Left cardiac atrium (tissue), 4 donors: ENCODE data around the gene HFE. TPM values are rescaled to one million over a fixed set of nuclear protein-coding genes. Genes with fewer than 3 reads are reported as not detected.
"Not testable (repeated sequence)": the region's sequence is repeated elsewhere in the genome, so short reads cannot be mapped to it uniquely, and the experiment has no call there.

Source experiments
- ATAC-seq, 2 donors: fragments of 200-7000 bp; cut with Tn5 transposase; one replicate each; pipeline ENCODE4 v1.9.1; 2020; ENCODE audit warnings: mild to moderate bottlenecking in 2 of 2, moderate library complexity in 2 of 2
- DNase-seq: peaks from one replicate; pipeline ENCODE4 v3.0.0-alpha.2; 2020
- intact Hi-C, 2 donors: fragments of 100-400 bp; cut with DNase I; formaldehyde crosslinking; loops; one replicate each; pipeline versions ENCODE4 v1.14.1 to v1.15.1; 2022 to 2023
- long read RNA-seq: library from polyadenylated mRNA; unstranded; transcript quantifications from one replicate; pipeline ENCODE4 v2.0.0, GENCODE V29; 2021
- total RNA-seq, 2 donors: library from RNA; stranded (reverse); fragmentation: NEBNext Ultra II Directional; extraction: Animal tissue kit (Norgen Biotek cat#: 25700); gene quantifications; one replicate each; pipeline ENCODE4 v1.2.1, GENCODE V29; 2021
- donor health status: DM: no; HTN: yes; CAD: no.
- donor health status: DM: no; HTN: yes; CAD: no; lungs with severe emphysema.
- donor health status: DM: yes; HTN: yes; CAD: no.
- donor health status: Dilated cardiomyopathy.

Gene HFE
- total RNA-seq, result 1 to 10 TPM; 6.0 to 8.8 TPM
- long read RNA-seq, partial matches to known transcripts, result 0 of 1 reads
- long read RNA-seq, other reads (novel, unspliced or antisense), result 0 of 1 reads

DNA sequence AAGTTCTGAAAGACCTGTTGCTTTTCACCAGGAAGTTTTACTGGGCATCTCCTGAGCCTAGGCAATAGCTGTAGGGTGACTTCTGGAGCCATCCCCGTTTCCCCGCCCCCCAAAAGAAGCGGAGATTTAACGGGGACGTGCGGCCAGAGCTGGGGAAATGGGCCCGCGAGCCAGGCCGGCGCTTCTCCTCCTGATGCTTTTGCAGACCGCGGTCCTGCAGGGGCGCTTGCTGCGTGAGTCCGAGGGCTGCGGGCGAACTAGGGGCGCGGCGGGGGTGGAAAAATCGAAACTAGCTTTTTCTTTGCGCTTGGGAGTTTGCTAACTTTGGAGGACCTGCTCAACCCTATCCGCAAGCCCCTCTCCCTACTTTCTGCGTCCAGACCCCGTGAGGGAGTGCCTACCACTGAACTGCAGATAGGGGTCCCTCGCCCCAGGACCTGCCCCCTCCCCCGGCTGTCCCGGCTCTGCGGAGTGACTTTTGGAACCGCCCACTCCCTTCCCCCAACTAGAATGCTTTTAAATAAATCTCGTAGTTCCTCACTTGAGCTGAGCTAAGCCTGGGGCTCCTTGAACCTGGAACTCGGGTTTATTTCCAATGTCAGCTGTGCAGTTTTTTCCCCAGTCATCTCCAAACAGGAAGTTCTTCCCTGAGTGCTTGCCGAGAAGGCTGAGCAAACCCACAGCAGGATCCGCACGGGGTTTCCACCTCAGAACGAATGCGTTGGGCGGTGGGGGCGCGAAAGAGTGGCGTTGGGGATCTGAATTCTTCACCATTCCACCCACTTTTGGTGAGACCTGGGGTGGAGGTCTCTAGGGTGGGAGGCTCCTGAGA lies at the start of gene HFE:
HFE (plus strand) TSS at position 146 of the 832 bp plus-strand sequence; CDS start at position 158, 12 bp downstream.
- DNase-seq (peak; percentile 71), ATAC-seq (peak; percentile 79 to 83)
- intact Hi-C loops, result no loop called here

GRCh38 chr6:26041946-26042345 lies 45.3 kb upstream of the HFE start:
- intact Hi-C loops, result no loop called here
- ATAC-seq (no peak), DNase-seq (no peak)

- ATAC-seq (peak; percentile 88 to 94), DNase-seq (peak; percentile 53)
- intact Hi-C loops, result loop anchor here in 1 of 2 donors (2.0 kb wide), 1 partner anchor 17 kb away; a partner anchor contains a TSS
These were observed 43.7 kb upstream of the HFE start for GRCh38 chr6:26043384-26044139.

DNA sequence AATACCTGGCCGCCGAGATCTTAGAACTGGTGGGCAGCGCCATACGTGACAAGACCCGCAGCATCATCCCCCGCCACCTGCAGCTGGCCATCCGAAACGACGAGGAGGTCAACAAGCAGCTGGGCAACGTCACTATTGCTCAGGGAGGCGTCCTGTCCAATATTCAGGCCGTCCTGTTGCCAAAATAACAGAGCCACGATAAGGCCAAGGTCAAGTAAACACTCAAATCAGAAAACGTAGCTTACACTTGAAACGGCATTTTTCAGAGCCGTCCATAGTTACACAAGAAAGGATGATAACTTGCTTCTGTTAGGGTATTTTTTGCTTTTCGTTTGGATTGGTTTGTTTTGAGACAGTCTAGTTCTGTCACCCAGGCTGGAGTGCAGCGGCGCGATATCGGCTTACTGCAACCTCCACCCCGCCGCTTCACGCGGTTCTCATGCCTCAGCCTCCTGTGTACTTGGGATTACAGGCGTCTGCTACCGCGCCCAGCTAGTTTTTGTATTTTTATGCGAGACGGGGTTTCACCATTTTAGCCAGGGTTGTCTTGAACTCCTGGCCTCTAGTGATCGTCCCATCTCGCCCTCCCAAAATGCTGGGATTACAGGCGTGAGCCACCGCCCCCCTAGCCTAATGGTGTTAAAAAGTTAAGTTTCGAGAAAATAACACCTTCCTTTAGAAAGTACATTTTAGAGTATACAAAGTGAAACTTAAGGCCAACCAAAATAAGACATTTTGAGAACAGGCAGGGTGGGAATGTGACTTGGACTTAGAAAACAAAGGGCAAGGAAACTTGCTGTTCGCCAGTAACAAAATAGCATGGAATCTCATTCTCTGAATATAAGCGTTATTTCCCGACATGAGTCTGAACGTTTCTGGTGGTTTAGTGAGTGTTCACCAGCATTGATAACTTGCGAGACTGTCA lies 42.8 kb upstream of the HFE start:
- ATAC-seq (peak; percentile 40 to 41), DNase-seq (peak; percentile 61)
- intact Hi-C loops, result loop anchor here in 1 of 2 donors (2.0 kb wide), 1 partner anchor 18 kb away; a partner anchor contains a TSS

DNA sequence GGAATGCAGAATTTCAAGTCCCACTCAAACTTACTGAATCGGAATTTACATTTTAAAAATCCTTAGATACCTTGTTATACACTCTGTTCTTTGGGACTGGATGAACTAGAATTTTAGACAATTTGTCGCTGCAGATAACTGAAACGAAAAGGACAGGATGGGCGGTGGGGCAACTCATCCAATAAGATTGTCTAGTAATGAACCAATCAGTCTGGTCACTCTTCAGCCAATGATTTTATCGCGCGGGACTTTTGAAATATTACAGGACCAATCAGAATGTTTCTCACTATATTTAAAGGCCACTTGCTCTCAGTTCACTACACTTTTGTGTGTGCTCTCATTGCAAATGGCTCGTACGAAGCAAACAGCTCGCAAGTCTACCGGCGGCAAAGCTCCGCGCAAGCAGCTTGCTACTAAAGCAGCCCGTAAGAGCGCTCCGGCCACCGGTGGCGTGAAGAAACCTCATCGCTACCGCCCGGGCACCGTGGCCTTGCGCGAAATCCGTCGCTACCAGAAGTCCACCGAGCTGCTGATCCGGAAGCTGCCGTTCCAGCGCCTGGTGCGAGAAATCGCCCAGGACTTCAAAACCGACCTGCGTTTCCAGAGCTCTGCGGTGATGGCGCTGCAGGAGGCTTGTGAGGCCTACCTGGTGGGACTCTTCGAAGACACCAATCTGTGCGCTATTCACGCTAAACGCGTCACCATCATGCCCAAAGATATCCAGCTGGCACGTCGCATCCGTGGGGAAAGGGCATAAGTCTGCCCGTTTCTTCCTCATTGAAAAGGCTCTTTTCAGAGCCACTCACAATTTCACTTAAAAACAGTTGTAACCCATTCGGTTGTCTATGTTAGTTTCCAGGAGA lies 41.9 kb upstream of the HFE start:
- ATAC-seq, result peak; percentile 77 to 84
- peak; percentile 75 for DNase-seq
- intact Hi-C loops, result loop anchor here in 1 of 2 donors (2.0 kb wide), 1 partner anchor 18 kb away; a partner anchor contains a TSS

DNA sequence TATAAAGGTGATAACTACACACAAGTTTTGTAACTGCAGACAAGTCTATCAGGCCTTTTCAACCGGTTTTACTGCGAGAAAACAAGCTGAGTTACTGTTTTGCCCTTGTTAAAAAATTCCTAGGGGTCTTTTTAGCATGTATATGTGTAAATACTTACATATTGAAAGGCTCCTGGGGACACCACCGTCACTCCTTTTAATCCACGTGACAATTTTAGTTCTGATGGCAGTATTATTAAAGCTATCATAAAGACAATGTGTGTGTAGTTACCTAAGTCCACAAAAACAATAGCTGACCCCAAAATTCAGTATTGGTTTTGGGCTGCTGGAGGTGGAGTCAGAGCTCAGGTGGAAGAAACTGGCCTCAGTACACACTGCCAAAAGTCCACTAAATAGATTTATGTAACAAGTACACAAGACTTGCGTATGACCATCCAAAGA lies 41.3 kb upstream of the HFE start:
- intact Hi-C loops, result loop anchor here in 1 of 2 donors (2.0 kb wide), 1 partner anchor 19 kb away; a partner anchor contains a TSS
- no peak for DNase-seq
- ATAC-seq, result no peak

GRCh38 chr6:26047329-26047728 lies 39.9 kb upstream of the HFE start:
- intact Hi-C loops, ATAC-seq, DNase-seq: not testable (repeated sequence)

DNA sequence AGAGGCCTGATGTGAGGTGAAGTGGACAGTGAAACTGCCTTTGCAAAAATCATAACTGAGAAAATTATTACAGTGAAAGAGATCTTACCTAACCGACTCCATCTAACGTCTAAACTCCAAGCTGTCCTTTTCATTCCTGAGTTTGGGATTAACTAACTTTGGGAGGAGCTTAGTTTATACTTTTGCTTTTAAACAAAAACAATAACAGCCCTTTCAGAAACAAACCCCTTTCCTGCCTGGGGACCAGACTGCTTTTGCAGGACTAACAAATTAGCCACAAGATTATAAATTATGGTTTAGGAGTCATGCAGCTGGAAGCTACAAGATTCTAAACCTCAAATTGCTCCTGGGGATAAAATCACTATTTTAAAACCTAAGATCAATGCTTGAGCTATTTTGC lies 38.6 kb upstream of the HFE start:
- ATAC-seq (no peak), DNase-seq (no peak)
- intact Hi-C loops, result no loop called here

GRCh38 chr6:26051665-26052310 lies 35.4 kb upstream of the HFE start:
- no peak for DNase-seq
- ATAC-seq, result no peak
- intact Hi-C loops, result no loop called here

- intact Hi-C loops, DNase-seq, ATAC-seq: not testable (repeated sequence)
These were observed 34.4 kb upstream of the HFE start for GRCh38 chr6:26052762-26053250.

DNA sequence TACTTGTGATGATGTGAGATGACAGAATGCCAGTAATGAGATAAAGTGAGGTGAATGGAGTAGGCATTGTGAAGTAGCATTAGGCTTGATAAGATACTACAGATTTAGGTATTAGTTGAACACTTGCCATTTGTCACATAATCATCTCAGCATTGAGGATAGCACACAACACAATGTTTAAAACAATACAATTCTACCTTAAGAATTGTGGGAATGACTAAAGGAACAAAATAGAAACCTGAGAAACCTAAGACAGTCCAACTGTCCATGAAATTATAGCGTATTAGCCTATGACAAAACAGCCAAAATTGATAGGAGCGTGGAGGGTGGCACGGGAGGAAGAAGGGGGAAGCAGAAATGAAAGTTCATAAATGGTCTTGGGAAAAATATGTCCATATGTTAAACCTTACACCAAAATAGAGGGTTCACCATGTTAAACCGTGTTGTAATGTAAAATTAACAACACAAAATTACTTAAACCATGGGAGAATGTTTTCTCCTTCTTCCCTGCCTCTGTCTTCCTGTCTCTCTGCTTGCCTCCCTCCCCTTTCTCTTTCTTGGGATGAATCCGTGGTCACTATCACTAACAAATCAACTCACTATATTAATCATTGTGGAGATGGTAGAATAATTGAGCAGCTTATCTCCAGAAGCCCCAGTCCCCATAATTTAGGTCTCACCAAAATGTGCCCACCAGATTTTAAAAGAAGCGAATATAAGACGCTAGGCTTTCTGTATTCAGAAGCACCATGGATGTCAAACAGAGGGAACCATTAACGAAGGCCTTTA lies 33.0 kb upstream of the HFE start:
- DNase-seq (no peak), ATAC-seq (no peak)
- intact Hi-C loops, result no loop called here

DNA sequence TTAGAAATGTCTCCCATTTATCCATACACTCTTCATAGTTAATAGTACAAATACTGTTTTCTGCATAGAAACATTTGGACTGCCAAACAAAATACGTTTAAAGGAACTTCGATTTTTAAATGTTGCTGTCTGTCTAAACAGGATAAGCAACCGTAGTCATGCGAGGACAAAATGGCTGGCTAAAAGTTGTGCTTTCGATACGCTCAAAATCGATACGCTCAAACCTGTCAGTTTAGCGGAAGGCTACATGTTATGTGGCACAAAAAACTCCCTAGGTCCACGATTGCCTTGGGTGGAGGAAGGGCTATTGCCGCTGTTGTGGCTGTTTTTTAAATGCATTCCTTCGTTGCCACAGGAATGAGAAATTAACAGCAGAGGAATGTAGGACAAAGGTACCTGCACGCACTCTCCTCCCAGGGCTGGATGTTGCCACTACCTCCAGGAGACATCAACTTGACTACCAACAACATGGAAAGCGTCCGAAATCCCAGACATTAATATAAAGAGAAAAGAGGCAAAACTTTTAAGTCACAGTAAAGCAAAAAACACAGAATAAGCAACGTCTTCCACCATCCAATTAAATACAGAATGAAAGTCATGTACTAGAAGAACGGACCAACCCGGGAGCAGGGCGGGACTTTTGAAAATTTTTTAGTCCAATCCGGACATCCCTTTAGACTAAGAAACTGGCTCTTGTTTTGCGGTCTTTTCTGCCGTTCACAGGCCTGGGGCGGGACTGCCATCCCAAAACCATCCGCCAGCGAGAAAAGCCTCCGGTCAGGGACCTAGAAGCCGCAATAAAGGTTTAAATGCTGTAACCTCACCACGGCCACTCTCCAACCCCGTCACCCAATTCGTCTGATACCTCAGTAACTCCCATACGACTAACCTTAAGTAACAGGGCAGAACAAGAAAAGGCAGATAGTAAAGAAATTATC lies 32.2 kb upstream of the HFE start:
- DNase-seq, result peak; percentile 88
- intact Hi-C loops, result no loop called here
- ATAC-seq, result peak; percentile 86 to 91

DNA sequence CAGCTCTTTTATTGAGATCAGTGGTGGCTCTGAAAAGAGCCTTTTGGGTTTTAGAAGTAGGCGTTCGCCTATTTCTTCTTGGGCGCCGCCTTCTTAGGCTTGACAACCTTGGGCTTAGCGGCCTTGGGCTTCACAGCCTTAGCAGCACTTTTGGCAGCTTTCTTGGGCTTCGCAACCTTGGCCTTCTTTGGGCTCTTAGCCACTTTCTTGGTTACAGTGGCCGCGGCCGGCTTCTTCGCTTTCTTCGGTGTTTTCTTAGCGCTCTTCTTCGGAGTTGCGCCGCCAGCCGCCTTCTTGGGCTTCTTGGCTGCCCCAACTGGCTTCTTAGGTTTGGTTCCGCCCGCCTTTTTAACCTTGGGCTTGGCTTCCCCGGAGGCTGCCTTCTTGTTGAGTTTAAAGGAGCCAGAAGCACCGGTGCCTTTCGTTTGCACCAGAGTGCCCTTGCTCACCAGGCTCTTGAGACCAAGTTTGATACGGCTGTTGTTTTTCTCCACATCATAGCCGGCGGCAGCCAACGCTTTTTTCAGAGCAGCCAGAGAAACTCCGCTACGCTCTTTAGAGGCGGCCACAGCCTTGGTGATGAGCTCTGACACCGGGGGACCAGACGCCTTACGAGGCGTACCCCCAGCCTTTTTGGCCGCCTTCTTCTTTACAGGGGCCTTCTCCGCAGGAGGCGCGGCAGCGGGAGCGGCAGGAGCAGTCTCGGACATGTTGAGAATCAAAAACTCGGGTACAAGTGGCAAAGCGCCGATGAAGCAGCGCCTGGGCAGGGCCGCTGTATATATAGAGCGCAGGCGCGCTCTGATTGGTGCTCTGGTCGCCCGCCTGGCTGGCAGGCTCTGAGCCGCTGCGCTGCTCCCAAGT lies 31.3 kb upstream of the HFE start:
- ATAC-seq (peak; percentile 93 to 96), DNase-seq (peak; percentile 91)
- intact Hi-C loops, result no loop called here

DNA sequence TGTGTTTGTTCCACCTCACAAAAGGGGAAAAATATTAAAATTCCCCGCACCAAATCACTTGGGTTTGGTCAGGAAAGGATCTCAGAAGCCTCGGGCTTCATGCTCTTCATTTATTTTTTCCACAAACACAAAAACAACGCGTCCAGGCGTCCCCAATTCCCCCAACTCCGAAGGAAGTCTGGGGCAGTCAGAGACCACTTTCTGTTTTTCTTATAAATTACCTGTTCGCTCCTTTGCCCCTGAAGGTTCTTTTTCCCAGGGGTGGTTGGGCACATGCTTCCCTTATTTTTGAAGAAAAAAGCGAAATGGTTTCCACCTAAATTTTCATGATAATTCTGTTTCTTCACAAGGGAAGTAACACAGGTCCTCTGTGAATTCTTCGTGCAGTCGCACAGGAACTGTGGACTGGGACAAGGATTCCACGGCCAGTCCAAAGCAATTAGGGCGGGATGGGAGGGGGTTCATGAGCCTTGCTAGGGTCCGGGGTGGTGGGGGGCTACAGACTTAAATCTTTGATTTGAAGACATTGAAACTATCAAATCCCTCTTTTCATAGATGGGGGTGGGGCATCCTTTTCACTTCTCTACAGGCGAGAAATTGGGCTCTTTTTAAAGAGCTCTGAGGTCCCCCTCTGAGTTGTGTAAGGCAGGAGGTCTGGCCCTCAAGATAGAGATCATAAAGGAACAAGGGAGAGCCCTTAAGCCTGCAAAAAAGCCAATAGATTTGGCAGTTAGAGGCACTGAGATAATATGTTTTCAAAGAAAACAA lies 30.5 kb upstream of the HFE start:
- ATAC-seq (peak; percentile 22 to 33), DNase-seq (peak; percentile 31)
- intact Hi-C loops, result no loop called here
